AG04450 (cell line): Measurements from ENCODE around the gene TTC31. TPM values are rescaled to one million over a fixed set of nuclear protein-coding genes. Genes with fewer than 3 reads are reported as not detected.

Source experiments
- CTCF ChIA-PET: fragments of 300-600, 350-600 bp; formaldehyde crosslinking; extraction: SDS; loops from one replicate; lab custom pipeline; 2022; ENCODE audit warnings: antibody characterized with exemption, inconsistent platforms; lab: Charles Lee
- POLR2A ChIA-PET: fragments of 350-600 bp; formaldehyde crosslinking; extraction: SDS; loops from one replicate; lab custom pipeline; 2021; ENCODE audit warnings: antibody characterized with exemption, inconsistent platforms; lab: Yijun Ruan, JAX
- DNase-seq: peaks from one replicate; pipeline ENCODE4 v3.0.0-alpha.2; 2011; ENCODE audit warnings: low read depth, low spot score
- H3K27ac ChIP-seq: one replicate; pipeline ENCODE4 v1.5.1; 2012; ENCODE audit warnings: low read depth, low read length, control low read depth
- H3K27me3 ChIP-seq: one replicate; pipeline ENCODE4 v1.6.0; 2012; ENCODE audit warnings: low read length; ENCODE audit not compliant: control insufficient read depth, insufficient read depth
- H3K4me3 ChIP-seq: 2 replicates; pipeline ENCODE4 v1.5.1; 2011; ENCODE audit warnings: mild to moderate bottlenecking, low read depth, low read length, control low read depth
- H3K9me3 ChIP-seq: 2 replicates; pipeline ENCODE4 v1.5.1; 2012; ENCODE audit warnings: low read length; ENCODE audit not compliant: control insufficient read depth, insufficient read depth
- CTCF ChIP-seq: IDR thresholded peaks from 2 replicates; pipeline ENCODE4 v1.5.1; 2011; ENCODE audit warnings: low read depth, low read length, control low read depth, inconsistent platforms
- polyA plus RNA-seq: library from polyadenylated mRNA; depleted of rRNA; stranded (reverse); fragments of >200 nt; gene quantifications from 2 replicates; pipeline ENCODE4 v1.2.3, GENCODE V29; 2011

The TTC31 gene
- polyA plus RNA-seq, 1 experiment = 16.4 TPM

GRCh38 chr2:74505448-74506246 lies 22.8 kb downstream of the TTC31 start:
- no peak for DNase-seq
- POLR2A ChIA-PET = interaction anchor here (0.6 to 2.7 kb wide), 2 partner anchors 23 to 68 kb away, joined by 3 to 8 read pairs; partner anchors contain the start of genes CCDC142 and TTC31

GRCh38 chr2:74507145-74507925 lies 24.5 kb downstream of the TTC31 start, which contains the start of gene PCGF1:
TSS of gene PCGF1 (minus strand) at chr2:74507695. CDS start at chr2:74507668, 27 bp downstream.
- ChIA-PET POLR2A (interaction anchor here (0.7 to 1.0 kb wide), 2 partner anchors 49 to 115 kb away, joined by 3 read pairs; partner anchors contain the start of gene WBP1), CTCF (interaction anchor here (1.1 to 1.4 kb wide), 3 partner anchors 13 to 81 kb away, joined by 4 to 7 read pairs (median 5); no protein-coding TSS in a partner anchor)
- Histone ChIP-seq H3K27ac (peak within 1 kb of the TSS; percentile 99), H3K9me3 (no peaks in the 10 kb centered on the region; the same call in 1 of the 2 replicates), H3K4me3 (peak within 1 kb of the TSS; percentile 100), H3K27me3 (peaks cover 22% of the 10 kb centered on the region)
- peak; percentile 47 for TF ChIP-seq CTCF
- DNase-seq = peak; percentile 92

More at GRCh38 chr2:74505448-74506246, 22.8 kb downstream of the TTC31 start:
- no peak overlapping the region for H3K27ac ChIP-seq
- peak overlapping the region; percentile 35 for H3K4me3 ChIP-seq
- CTCF ChIA-PET = interaction anchor here (1.4 to 2.7 kb wide), 2 partner anchors 23 to 79 kb away, joined by 4 to 11 read pairs; partner anchors contain the start of genes CCDC142 and TTC31
- peaks cover 15% of the 10 kb centered on the region for H3K27me3 ChIP-seq
- TF ChIP-seq CTCF = no peak
- H3K9me3 ChIP-seq = no peaks in the 10 kb centered on the region; the same call in 1 of the 2 replicates

GRCh38 chr2:74507926-74508520 lies 25.1 kb downstream of the TTC31 start:
- TF ChIP-seq CTCF = no peak
- Histone ChIP-seq H3K4me3 (peak overlapping the region; percentile 100), H3K27ac (peak overlapping the region; percentile 99), H3K27me3 (peaks cover 25% of the 10 kb centered on the region), H3K9me3 (peaks cover 5% of the 10 kb centered on the region; the same call in 1 of the 2 replicates)
- DNase-seq = no peak
- CTCF ChIA-PET = interaction anchor here (1.1 kb wide), 1 partner anchor 12 kb away, joined by 5 read pairs; no protein-coding TSS in a partner anchor
- POLR2A ChIA-PET = interaction anchor here (0.7 kb wide), 1 partner anchor 50 kb away, joined by 3 read pairs; the partner anchor contains the start of gene WBP1

GRCh38 chr2:74510272-74510671 lies 27.4 kb downstream of the TTC31 start:
- DNase-seq = no peak
- Histone ChIP-seq H3K4me3 (no peak overlapping the region), H3K27ac (no peak overlapping the region), H3K9me3 (peaks cover 6% of the 10 kb centered on the region; the same call in 1 of the 2 replicates), H3K27me3 (peaks cover 46% of the 10 kb centered on the region)
- CTCF ChIA-PET = no interaction called here
- POLR2A ChIA-PET = interaction anchor here (0.5 to 0.8 kb wide), 2 partner anchors 16 kb away, joined by 6 to 8 read pairs; partner anchors contain the start of gene DQX1
- no peak for TF ChIP-seq CTCF
